ENCODE data around the gene CGRRF1.

DNA sequence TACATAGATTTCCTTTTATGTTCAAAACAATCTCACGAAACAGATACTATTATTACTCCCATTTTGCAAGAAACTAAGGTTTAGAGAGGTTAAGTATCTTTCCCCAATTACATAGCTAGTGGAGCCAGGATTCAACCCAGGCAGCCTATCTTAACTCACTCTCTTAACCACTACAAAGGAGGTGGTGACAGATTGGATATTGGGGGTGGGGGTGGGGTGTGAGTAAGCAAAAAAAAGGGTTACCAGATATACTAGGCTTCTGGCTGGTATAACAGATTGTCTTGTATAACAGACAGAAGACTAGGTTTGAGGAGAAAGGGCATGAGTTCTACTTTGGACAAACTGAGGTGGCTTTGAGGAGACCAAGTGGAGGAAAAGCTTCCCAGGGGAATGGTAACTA lies 23.0 kb upstream of the CGRRF1 start:
- TF ChIP-seq, protein P1, sequence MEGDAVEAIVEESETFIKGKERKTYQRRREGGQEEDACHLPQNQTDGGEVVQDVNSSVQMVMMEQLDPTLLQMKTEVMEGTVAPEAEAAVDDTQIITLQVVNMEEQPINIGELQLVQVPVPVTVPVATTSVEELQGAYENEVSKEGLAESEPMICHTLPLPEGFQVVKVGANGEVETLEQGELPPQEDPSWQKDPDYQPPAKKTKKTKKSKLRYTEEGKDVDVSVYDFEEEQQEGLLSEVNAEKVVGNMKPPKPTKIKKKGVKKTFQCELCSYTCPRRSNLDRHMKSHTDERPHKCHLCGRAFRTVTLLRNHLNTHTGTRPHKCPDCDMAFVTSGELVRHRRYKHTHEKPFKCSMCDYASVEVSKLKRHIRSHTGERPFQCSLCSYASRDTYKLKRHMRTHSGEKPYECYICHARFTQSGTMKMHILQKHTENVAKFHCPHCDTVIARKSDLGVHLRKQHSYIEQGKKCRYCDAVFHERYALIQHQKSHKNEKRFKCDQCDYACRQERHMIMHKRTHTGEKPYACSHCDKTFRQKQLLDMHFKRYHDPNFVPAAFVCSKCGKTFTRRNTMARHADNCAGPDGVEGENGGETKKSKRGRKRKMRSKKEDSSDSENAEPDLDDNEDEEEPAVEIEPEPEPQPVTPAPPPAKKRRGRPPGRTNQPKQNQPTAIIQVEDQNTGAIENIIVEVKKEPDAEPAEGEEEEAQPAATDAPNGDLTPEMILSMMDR (IDR thresholded peaks at IDR 0.05), result no peak
- TF ChIP-seq, protein P2, sequence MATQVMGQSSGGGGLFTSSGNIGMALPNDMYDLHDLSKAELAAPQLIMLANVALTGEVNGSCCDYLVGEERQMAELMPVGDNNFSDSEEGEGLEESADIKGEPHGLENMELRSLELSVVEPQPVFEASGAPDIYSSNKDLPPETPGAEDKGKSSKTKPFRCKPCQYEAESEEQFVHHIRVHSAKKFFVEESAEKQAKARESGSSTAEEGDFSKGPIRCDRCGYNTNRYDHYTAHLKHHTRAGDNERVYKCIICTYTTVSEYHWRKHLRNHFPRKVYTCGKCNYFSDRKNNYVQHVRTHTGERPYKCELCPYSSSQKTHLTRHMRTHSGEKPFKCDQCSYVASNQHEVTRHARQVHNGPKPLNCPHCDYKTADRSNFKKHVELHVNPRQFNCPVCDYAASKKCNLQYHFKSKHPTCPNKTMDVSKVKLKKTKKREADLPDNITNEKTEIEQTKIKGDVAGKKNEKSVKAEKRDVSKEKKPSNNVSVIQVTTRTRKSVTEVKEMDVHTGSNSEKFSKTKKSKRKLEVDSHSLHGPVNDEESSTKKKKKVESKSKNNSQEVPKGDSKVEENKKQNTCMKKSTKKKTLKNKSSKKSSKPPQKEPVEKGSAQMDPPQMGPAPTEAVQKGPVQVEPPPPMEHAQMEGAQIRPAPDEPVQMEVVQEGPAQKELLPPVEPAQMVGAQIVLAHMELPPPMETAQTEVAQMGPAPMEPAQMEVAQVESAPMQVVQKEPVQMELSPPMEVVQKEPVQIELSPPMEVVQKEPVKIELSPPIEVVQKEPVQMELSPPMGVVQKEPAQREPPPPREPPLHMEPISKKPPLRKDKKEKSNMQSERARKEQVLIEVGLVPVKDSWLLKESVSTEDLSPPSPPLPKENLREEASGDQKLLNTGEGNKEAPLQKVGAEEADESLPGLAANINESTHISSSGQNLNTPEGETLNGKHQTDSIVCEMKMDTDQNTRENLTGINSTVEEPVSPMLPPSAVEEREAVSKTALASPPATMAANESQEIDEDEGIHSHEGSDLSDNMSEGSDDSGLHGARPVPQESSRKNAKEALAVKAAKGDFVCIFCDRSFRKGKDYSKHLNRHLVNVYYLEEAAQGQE (IDR thresholded peaks at IDR 0.05; ENCODE audit: insufficient read depth in 1 of 2, low read depth in 2 of 2, low read length in 1 of 2), result no peak

Measured in Panc1 (cell line).